HEK293T (cell line): ENCODE data around the gene NKTR.

Source experiments
- CTCF ChIA-PET: fragments of 350-600 bp; formaldehyde crosslinking; extraction: SDS; loops from one replicate; lab custom pipeline; 2021; ENCODE audit warnings: antibody characterized with exemption, inconsistent platforms; lab: Yijun Ruan, JAX
- POLR2A ChIA-PET: fragments of 350-600 bp; formaldehyde crosslinking; extraction: SDS; loops from one replicate; lab custom pipeline; 2020; ENCODE audit warnings: antibody characterized with exemption, inconsistent platforms; lab: Yijun Ruan, JAX
- DNase-seq: peaks from one replicate; pipeline ENCODE4 v3.0.0; 2012; ENCODE audit warnings: mixed read lengths; ENCODE audit errors: extremely low spot score
- ARNT ChIP-seq: fragments of 450-650 bp; IDR thresholded peaks from 2 replicates; pipeline ENCODE4 v1.6.1; 2017; ENCODE audit warnings: mild to moderate bottlenecking
- BHLHE40 ChIP-seq: fragments of 450-650 bp; IDR thresholded peaks from 2 replicates; pipeline ENCODE4 v1.6.1; 2016; ENCODE audit warnings: mild to moderate bottlenecking, moderate library complexity, borderline replicate concordance
- CTBP1 ChIP-seq: fragments of 450-650 bp; IDR thresholded peaks from 2 replicates; pipeline ENCODE4 v1.6.1; 2016; ENCODE audit warnings: borderline replicate concordance
- FOXA1 ChIP-seq: fragments of 450-650 bp; IDR thresholded peaks from 2 replicates; pipeline ENCODE4 v1.6.1; 2016; ENCODE audit warnings: mild to moderate bottlenecking
- FOXK2 ChIP-seq: fragments of 450-650 bp; IDR thresholded peaks from 2 replicates; pipeline ENCODE4 v1.6.1; 2016; ENCODE audit warnings: mild to moderate bottlenecking
- FOXM1 ChIP-seq: fragments of 450-650 bp; IDR thresholded peaks from 2 replicates; pipeline ENCODE4 v1.6.1; 2017; ENCODE audit warnings: mild to moderate bottlenecking, borderline replicate concordance
- HDGF ChIP-seq: fragments of 450-650 bp; IDR thresholded peaks from 2 replicates; pipeline ENCODE4 v1.6.1; 2017; ENCODE audit warnings: antibody characterized with exemption, borderline replicate concordance
- L3MBTL2 ChIP-seq: fragments of 450-650 bp; conservative IDR thresholded peaks from 2 replicates; pipeline ENCODE4 v1.6.1; 2016; ENCODE audit warnings: mild to moderate bottlenecking
- TARDBP ChIP-seq: fragments of 450-650 bp; IDR thresholded peaks from 2 replicates; pipeline ENCODE4 v1.6.1; 2016
- ZNF384 ChIP-seq: fragments of 450-650 bp; IDR thresholded peaks from 2 replicates; pipeline ENCODE4 v1.6.1; 2016

The NKTR gene

GRCh38 chr3:42697289-42698051, 97.0 kb downstream of the NKTR start:
- ChIA-PET POLR2A (no interaction called here), CTCF (interaction anchor here (0.9 kb wide), 1 partner anchor 14 kb away, joined by 3 read pairs; no protein-coding TSS in a partner anchor)
- TF ChIP-seq FOXK2 (no peak), ARNT (no peak), BHLHE40 (no peak), FOXA1 (no peak), TARDBP (no peak), FOXM1 (no peak), CTBP1 (no peak), L3MBTL2 (no peak), ZNF384 (no peak), HDGF (no peak)
- DNase-seq, result no peak
